Stimulated activated CD8-positive, alpha-beta memory T cell treated with anti-CD3 and anti-CD28 coated beads, Interleukin-12 subunit alpha, Interleukin-12 subunit beta, amount 100 ng/mL, for 24 hours (primary cell): ENCODE data around the gene EPB41L4A.

ENCODE experiments used
- DNase-seq: peaks from one replicate; pipeline ENCODE4 v3.0.0-alpha.2; 2020; ENCODE audit errors: extremely low read depth

EPB41L4A gene

DNA sequence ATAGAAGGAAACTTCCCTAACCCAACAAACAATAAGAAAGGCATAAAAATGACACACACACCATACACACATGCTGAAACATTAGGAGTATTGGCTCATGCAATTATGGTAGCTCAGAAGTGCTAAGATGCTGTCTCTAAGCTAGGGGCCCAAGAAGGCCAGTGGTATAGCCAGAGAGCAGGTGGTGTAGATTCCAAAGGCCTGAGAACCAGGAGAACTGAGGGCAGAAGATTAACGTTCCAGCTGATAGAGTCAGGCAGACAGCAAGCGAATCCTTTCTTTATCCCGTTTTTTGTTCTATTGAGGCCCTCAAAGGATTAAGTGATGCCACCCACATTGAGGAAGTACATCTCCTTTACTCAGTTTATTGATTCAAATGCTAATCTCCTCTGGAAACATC lies 262.9 kb downstream of the EPB41L4A start:
- DNase-seq: no peak

DNA sequence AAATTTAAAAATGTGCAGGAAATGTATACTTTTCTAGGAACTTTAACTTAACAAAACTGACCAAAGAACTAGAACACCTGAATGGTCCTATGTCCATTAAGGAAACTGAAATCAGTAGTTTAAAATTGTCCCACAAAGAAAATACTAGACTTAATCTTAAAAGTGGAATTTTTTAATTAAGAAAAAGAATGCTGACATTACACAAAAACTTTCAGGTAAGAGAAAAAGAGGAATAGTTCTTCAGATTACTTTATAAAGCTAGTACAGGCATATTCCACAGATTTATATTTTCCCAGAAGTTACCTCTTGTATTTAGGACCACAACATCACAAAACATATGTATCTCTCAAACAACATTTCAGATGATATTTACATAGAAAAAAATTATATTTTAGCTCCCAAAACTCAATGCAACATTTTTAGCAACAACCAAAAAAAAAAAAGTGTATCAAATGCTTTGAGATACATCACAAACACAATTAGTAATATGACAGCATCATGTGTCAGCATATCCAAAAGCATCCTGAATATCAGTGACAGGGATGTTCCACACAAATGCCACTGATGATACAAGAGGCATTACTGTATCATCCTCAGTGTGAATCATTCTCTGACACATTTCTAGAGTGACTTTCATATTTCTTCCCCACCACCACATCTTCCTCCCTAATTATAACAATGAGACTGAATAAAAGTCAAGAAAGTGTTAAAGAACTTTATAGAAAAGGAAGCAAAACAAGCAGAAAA lies 264.0 kb downstream of the EPB41L4A start:
- DNase-seq: no peak

DNA sequence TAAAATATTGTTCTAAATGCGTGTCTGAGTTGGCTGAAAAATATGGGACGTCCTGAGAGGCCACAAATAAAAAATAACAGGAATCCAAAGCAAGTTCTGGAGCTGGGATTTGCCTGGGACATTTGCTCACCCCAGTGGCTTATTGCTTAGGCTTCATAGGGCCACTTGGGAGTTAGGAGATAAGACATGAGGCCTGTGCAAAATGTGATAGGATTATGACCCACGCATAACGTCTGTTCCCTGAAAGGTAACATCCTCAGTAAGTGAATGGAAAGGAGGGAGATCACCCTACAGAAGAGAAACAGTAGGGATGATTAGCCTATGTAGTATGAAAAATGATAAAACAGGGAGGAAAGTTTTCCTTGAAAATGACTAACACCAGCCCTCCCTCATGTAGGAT lies 269.4 kb downstream of the EPB41L4A start:
- no peak for DNase-seq

DNA sequence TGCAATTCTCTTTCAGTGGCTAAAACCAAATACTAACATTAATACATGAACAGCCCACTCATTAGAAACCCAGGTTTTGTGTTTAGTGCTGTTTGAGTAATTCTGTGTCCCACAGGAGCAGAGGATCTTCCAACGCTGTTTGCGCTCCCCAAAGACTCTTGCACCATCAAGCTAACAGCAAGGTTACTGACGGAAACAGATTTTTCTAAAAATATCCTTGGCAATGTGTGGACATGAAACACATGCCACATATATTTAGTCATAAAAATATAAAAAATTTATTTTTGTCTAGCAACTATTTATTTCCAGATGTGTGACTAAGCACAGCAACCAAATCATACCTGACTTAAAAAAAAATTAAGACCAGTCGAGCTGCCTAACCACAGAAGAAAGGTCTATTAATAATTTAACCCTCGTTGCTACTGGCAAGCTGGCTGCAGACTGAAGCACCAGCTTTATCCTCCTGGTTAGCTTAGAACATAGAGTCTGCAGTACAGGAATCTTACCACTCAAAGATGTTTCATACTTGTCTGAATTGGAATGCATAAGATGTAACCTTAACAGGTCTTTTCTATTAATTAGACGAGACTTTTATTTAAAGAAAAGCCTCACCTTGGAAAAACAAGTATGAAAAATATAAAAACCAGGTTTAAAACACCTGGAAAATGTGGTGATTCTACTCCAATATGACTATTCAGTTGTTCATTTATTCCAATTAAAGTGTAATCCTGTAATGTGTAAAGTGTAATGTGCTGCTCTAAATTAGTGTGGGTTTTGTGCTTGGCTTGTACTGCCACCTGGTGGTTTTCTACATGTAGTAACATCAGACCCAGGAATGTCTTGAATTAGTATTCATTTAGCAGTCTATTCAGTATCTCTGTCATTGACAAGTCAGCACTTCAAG lies 272.5 kb downstream of the EPB41L4A start:
- no peak for DNase-seq

DNA sequence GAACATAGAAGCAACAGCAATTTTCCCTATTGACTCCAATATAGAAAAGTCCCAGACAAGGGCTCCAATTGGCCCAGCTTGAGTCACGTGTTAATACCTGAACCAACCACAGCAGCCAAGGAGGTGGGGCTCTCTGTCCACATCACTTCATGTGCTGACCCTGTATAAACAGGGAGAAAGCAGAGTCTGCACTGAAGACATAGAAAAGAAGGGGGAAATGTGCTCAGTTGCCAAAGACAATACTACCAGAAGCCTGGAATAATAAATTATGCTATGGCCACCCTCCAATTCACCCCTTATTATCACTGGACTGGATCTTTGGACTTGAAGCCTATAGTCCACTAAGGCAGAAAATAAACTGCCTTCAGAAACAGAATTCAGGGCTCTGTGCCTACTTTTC lies 275.4 kb downstream of the EPB41L4A start:
- no peak for DNase-seq

- no peak for DNase-seq
Measured at GRCh38 chr5:112142769-112143270, 276.3 kb downstream of the EPB41L4A start.

- no peak for DNase-seq
Measured at GRCh38 chr5:112141582-112141981, 277.5 kb downstream of the EPB41L4A start.

GRCh38 chr5:112138526-112138925 lies 280.6 kb downstream of the EPB41L4A start:
- no peak for DNase-seq

- no peak for DNase-seq
Measured at GRCh38 chr5:112136773-112137172, 282.3 kb downstream of the EPB41L4A start.

DNA sequence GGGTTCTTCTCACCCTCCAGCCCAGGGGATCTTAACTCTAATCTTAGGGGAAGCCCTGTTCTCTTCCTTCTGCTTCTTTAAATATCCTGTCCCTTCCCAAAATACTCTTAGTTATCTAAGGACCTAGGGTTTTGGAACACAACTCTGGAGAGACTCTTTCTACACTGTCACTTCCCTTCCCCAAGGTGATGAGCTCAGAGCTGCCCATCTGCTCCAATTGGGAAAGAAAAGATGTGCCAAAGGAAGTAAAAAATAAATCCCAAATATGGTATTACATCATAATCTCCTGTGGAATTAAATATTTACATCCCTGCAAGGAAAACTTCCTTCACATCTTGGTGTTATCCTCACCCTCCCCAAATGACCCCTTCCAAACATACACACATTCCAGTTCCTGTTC lies 291.2 kb downstream of the EPB41L4A start:
- no peak for DNase-seq

- no peak for DNase-seq
Measured at GRCh38 chr5:112126982-112127381, 292.1 kb downstream of the EPB41L4A start.

GRCh38 chr5:112125903-112126302 lies 293.2 kb downstream of the EPB41L4A start:
- no peak for DNase-seq

DNA sequence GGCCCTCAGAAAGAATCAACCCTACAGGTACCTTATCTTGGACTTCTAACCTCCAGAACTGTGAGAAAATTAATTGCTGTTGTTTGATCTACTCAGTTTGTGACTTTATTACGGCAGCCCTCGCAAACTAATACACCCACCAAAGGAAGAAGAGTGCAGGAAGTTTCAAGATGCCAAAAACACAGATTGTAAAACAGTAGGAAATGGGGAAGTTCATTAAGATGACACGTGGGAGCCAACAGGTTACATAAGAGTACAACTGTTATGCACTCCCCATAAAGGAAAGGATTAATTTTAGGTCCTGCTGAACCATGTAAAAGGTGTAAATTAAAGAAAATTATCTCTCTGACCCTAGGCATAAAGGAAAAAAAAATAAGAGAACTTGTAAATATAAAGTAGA lies 294.3 kb downstream of the EPB41L4A start:
- DNase-seq: no peak

- DNase-seq: no peak
Measured at GRCh38 chr5:112123086-112123485, 296.0 kb downstream of the EPB41L4A start.

- DNase-seq: no peak
Measured at GRCh38 chr5:112122353-112122752, 296.7 kb downstream of the EPB41L4A start.

- DNase-seq: no peak
Measured at GRCh38 chr5:112121258-112121657, 297.8 kb downstream of the EPB41L4A start.

DNA sequence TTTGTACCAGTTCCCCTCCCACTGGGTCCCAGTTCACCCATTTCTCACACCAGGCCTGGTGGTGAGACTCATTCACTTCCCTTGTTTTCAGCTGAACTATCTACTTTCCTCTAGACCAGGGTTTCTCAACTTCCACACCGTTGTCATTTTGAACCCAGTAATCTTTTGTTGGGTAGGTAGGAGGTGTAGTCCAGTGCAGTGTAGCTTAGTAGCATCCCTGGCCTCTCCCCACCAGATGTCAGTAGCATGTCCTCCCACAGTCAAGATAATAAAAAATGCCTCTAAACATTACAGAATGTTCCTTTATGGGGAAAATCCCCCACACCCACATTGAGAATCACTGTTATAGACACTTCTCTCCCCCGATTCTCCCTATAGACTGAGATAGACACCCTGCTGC lies 299.1 kb downstream of the EPB41L4A start:
- DNase-seq: no peak

DNA sequence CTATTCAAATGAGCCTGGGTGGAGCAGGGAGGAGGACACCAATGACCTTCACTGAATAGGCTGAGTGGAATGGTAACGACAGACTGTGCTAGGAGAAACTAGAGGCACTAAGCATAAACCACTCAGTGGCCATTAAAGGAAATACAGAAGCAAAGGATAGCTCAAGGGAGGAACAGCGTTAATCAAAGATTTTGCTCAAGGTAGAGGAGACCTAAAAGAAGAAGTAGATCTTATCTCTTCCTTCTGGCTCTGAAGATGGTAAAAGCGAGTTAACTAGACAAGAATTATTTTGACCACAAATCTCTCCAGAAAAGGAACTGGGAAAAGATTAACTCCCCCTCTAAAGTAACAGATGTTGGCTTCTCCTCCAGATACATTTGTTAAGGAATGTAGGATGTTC lies 299.6 kb downstream of the EPB41L4A start:
- DNase-seq: no peak

DNA sequence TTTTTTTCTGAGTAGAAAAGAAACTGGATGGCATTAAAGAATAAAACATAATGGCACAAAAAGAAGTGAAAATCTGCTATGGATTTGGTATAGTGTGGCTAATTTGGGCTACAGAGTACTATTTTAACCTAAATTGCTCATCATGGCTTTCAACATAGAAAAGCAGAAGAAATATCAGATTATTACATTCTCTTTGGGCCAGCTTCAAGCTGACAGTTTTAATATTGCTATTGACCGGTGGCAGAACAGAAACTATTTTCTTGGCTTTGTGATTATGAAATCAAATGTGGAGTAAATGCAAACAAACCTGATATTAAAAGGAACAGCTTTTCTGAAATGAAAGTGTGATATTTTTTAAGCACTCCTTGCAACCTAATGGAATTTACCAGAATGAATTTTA lies 301.5 kb downstream of the EPB41L4A start:
- DNase-seq: no peak

DNA sequence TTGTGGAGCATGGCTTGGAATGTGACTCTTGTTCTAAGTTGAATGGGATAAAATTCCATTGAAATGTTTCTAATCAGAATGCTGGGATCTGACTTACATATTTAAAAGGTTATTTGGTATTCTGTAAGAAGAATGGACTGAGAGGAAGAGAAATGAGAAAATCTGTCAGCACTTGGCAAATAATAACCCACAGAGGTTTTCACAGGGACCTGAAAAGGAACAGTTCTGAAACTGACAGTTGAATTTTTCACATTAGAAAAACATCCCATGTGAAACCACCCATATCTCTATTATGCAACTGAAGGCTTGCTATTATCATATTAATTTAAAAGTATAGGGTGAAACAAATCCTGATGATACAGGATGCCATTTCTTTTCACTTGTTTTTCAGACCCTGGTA lies 302.7 kb downstream of the EPB41L4A start:
- no peak for DNase-seq

- DNase-seq: no peak
Measured at GRCh38 chr5:112113565-112113964, 305.5 kb downstream of the EPB41L4A start.
